COLO829 (cell line): ENCODE measurements around the gene PCSK4.
A peak's percentile ranks its signal among the peaks of the same experiment; 100 is the strongest.
"Not testable (repeated sequence)": the region's sequence is repeated elsewhere in the genome, so short reads cannot be mapped to it uniquely, and the experiment has no call there.

ENCODE experiments used
- DNase-seq: peaks from one replicate; pipeline ENCODE4 v3.0.0; 2012; ENCODE audit warnings: low spot score

Gene PCSK4

GRCh38 chr19:1452802-1453524 is 37.2 kb downstream of the PCSK4 start:
- DNase-seq: no peak

GRCh38 chr19:1451916-1452801 is 38.0 kb downstream of the PCSK4 start:
- DNase-seq: no peak

- DNase-seq: no peak
Measured at GRCh38 chr19:1450735-1451731, 39.1 kb downstream of the PCSK4 start.

GRCh38 chr19:1449467-1450442 is 40.4 kb downstream of the PCSK4 start, which contains the start of gene APC2:
TSS of gene APC2 (plus strand) at chr19:1450121. CDS start at chr19:1453002, 2,881 bp downstream.
- peak; percentile 48 for DNase-seq

- DNase-seq: no peak
Measured at GRCh38 chr19:1447944-1448343, 42.2 kb downstream of the PCSK4 start.

GRCh38 chr19:1447504-1447903 is 42.6 kb downstream of the PCSK4 start:
- DNase-seq: no peak

GRCh38 chr19:1446713-1447481 is 43.3 kb downstream of the PCSK4 start:
- no peak for DNase-seq

GRCh38 chr19:1445932-1446712 is 44.0 kb downstream of the PCSK4 start:
- no peak for DNase-seq

- peak; percentile 61 for DNase-seq
Measured at GRCh38 chr19:1445185-1445931, 44.8 kb downstream of the PCSK4 start.

GRCh38 chr19:1441677-1442438 is 48.3 kb downstream of the PCSK4 start:
- no peak for DNase-seq

- no peak for DNase-seq
Measured at GRCh38 chr19:1441022-1441426, 49.1 kb downstream of the PCSK4 start.

- no peak for DNase-seq
Measured at GRCh38 chr19:1440418-1440801, 49.7 kb downstream of the PCSK4 start.

- not testable (repeated sequence) for DNase-seq
Measured at GRCh38 chr19:1439525-1440417, 50.4 kb downstream of the PCSK4 start.

GRCh38 chr19:1438933-1439354 is 51.2 kb downstream of the PCSK4 start:
- no peak for DNase-seq

GRCh38 chr19:1438035-1438932 is 51.9 kb downstream of the PCSK4 start, which contains the start of gene RPS15:
TSS of gene RPS15 (plus strand) at chr19:1438396. CDS start at chr19:1438426, 30 bp downstream.
- peak; percentile 95 for DNase-seq
